ENCODE measurements around the gene POLR2F. TPM values are rescaled to one million over a fixed set of nuclear protein-coding genes. Genes with fewer than 3 reads are reported as not detected.

Gene POLR2F
- total RNA-seq, 4 donors from 2014 or later, result 33.3 to 83.9 (median 57.6) TPM

GRCh38 chr22:37996515-37997246 lies 43.2 kb downstream of the POLR2F start:
- intact Hi-C loops (cut with DNase I; ENCODE audit: low total_unique reads), result no loop called here
- H3K4me3 ChIP-seq (ENCODE audit: low read depth, poor library complexity, severe bottlenecking), result no peak overlapping the region
- no peak for TF ChIP-seq CTCF (IDR thresholded peaks at IDR 0.05)
- no peak for TF ChIP-seq POLR2A (IDR thresholded peaks at IDR 0.05)
- WGBS, 2 donors, result 60 to 69% methylated on average over 7 to 8 of the region's 8 CpGs
- DNase-seq (ENCODE audit: low spot score in 2 of 2), result no peak

GRCh38 chr22:37998543-37998942 lies 45.0 kb downstream of the POLR2F start:
- intact Hi-C loops (cut with DNase I; ENCODE audit: low total_unique reads), result no loop called here
- TF ChIP-seq POLR2A (IDR thresholded peaks at IDR 0.05) (no peak), CTCF (IDR thresholded peaks at IDR 0.05) (no peak)

GRCh38 chr22:37999236-37999635 lies 45.7 kb downstream of the POLR2F start:
- DNase-seq (ENCODE audit: low spot score in 2 of 2), result peak in 1 of 2 donors; percentile 43
- WGBS, 2 donors, result 38 to 57% methylated on average over 5 to 8 of the region's 10 CpGs
- intact Hi-C loops (cut with DNase I; ENCODE audit: low total_unique reads), result no loop called here
- H3K4me3 ChIP-seq (ENCODE audit: low read depth, poor library complexity, severe bottlenecking), result no peak overlapping the region
- TF ChIP-seq CTCF (IDR thresholded peaks at IDR 0.05) (no peak), POLR2A (IDR thresholded peaks at IDR 0.05) (no peak)

More at GRCh38 chr22:37998543-37998942, 45.0 kb downstream of the POLR2F start:
- 55 to 63% methylated on average over 7 of the region's 7 CpGs for WGBS, 2 donors
- DNase-seq (ENCODE audit: low spot score in 2 of 2), result no peak
- no peak overlapping the region for H3K4me3 ChIP-seq (ENCODE audit: low read depth, poor library complexity, severe bottlenecking)

- no peak overlapping the region for H3K4me3 ChIP-seq (ENCODE audit: low read depth, poor library complexity, severe bottlenecking)
- intact Hi-C loops (cut with DNase I; ENCODE audit: low total_unique reads), result no loop called here
- no peak for DNase-seq (ENCODE audit: low spot score in 2 of 2)
- 25 to 44% methylated on average over 10 to 16 of the region's 16 CpGs for WGBS, 2 donors
- TF ChIP-seq CTCF (IDR thresholded peaks at IDR 0.05) (no peak), POLR2A (IDR thresholded peaks at IDR 0.05) (no peak)
Measured at GRCh38 chr22:37999640-38000272, 46.3 kb downstream of the POLR2F start.

- WGBS, 2 donors, result 89 to 90% methylated on average over 6 of the region's 6 CpGs
- intact Hi-C loops (cut with DNase I; ENCODE audit: low total_unique reads), result no loop called here
- no peak overlapping the region for H3K4me3 ChIP-seq (ENCODE audit: low read depth, poor library complexity, severe bottlenecking)
- TF ChIP-seq CTCF (IDR thresholded peaks at IDR 0.05) (no peak), POLR2A (IDR thresholded peaks at IDR 0.05) (no peak)
- DNase-seq (ENCODE audit: low spot score in 2 of 2), result no peak
Measured at GRCh38 chr22:38005943-38006342, 52.4 kb downstream of the POLR2F start.

Data from lower leg skin (tissue), 4 donors.